Hypothalamus (tissue), 51 donors: ENCODE results near the gene EXOSC6.
"Not testable (repeated sequence)": the region's sequence is repeated elsewhere in the genome, so short reads cannot be mapped to it uniquely, and the experiment has no call there.

ENCODE experiments used
- DNase-seq, 51 donors: peaks; one replicate each; lab custom pipeline; 2025; lab: John Stamatoyannopoulos, UW

Gene EXOSC6

GRCh38 chr16:70255574-70255973 is 3.8 kb upstream of the EXOSC6 start:
- DNase-seq: no peak

- DNase-seq: no peak
These were observed 3.2 kb upstream of the EXOSC6 start for GRCh38 chr16:70254965-70255286.

- no peak for DNase-seq
These were observed 2.6 kb upstream of the EXOSC6 start for GRCh38 chr16:70254180-70254964.

GRCh38 chr16:70253291-70254106 is 1.8 kb upstream of the EXOSC6 start:
- DNase-seq: peak in 1 of 51 donors; percentile 11

GRCh38 chr16:70252355-70252988 is 732 bp upstream of the EXOSC6 start:
- DNase-seq: peak in 1 of 51 donors; percentile 4

GRCh38 chr16:70250748-70251628 is 752 bp downstream of the EXOSC6 start:
- peak in 14 of 51 donors; percentile 9 to 58 (median 22) for DNase-seq

- not testable (repeated sequence) for DNase-seq
These were observed 2.0 kb downstream of the EXOSC6 start for GRCh38 chr16:70249697-70250096.

- not testable (repeated sequence) for DNase-seq
These were observed 13.0 kb downstream of the EXOSC6 start for GRCh38 chr16:70238773-70239172.

GRCh38 chr16:70231831-70232230 is 19.9 kb downstream of the EXOSC6 start:
- DNase-seq: not testable (repeated sequence)

- not testable (repeated sequence) for DNase-seq
These were observed 25.7 kb downstream of the EXOSC6 start for GRCh38 chr16:70226024-70226423.

GRCh38 chr16:70225430-70225829 is 26.3 kb downstream of the EXOSC6 start:
- not testable (repeated sequence) for DNase-seq

- not testable (repeated sequence) for DNase-seq
These were observed 27.1 kb downstream of the EXOSC6 start for GRCh38 chr16:70224645-70225044.

GRCh38 chr16:70223971-70224513 is 27.7 kb downstream of the EXOSC6 start:
- DNase-seq: not testable (repeated sequence)

GRCh38 chr16:70223216-70223615 is 28.5 kb downstream of the EXOSC6 start:
- DNase-seq: not testable (repeated sequence)

- not testable (repeated sequence) for DNase-seq
These were observed 29.2 kb downstream of the EXOSC6 start for GRCh38 chr16:70222574-70222973.

GRCh38 chr16:70218586-70218985 is 33.2 kb downstream of the EXOSC6 start:
- DNase-seq: not testable (repeated sequence)

GRCh38 chr16:70206382-70206781 is 45.4 kb downstream of the EXOSC6 start:
- not testable (repeated sequence) for DNase-seq

GRCh38 chr16:70204668-70205405 is 46.9 kb downstream of the EXOSC6 start:
- not testable (repeated sequence) for DNase-seq

- DNase-seq: not testable (repeated sequence)
These were observed 47.7 kb downstream of the EXOSC6 start for GRCh38 chr16:70204010-70204409.
